ENCODE results near the gene MT3.
"Not testable (repeated sequence)": the region's sequence is repeated elsewhere in the genome, so short reads cannot be mapped to it uniquely, and the experiment has no call there.

Gene MT3

GRCh38 chr16:56610017-56610608 lies 20.8 kb downstream of the MT3 start:
- peak; percentile 66 for DNase-seq

- DNase-seq, result no peak
Measured at GRCh38 chr16:56610609-56611111, 21.3 kb downstream of the MT3 start.

GRCh38 chr16:56611281-56611833 lies 22.0 kb downstream of the MT3 start:
- DNase-seq, result no peak

GRCh38 chr16:56613706-56614105 lies 24.4 kb downstream of the MT3 start:
- DNase-seq, result no peak

- DNase-seq, result no peak
Measured at GRCh38 chr16:56614549-56614991, 25.2 kb downstream of the MT3 start.

- DNase-seq, result no peak
Measured at GRCh38 chr16:56615353-56615752, 26.0 kb downstream of the MT3 start.

- DNase-seq, result no peak
Measured at GRCh38 chr16:56616608-56617211, 27.4 kb downstream of the MT3 start.

GRCh38 chr16:56617212-56618085 lies 28.1 kb downstream of the MT3 start:
- peak; percentile 38 for DNase-seq

- no peak for DNase-seq
Measured at GRCh38 chr16:56618138-56618537, 28.8 kb downstream of the MT3 start.

- DNase-seq, result no peak
Measured at GRCh38 chr16:56620339-56620897, 31.1 kb downstream of the MT3 start.

- DNase-seq, result not testable (repeated sequence)
Measured at GRCh38 chr16:56621665-56622445, 32.5 kb downstream of the MT3 start.

- DNase-seq, result not testable (repeated sequence)
Measured at GRCh38 chr16:56623184-56623583, 33.9 kb downstream of the MT3 start.

GRCh38 chr16:56623637-56624036 lies 34.3 kb downstream of the MT3 start:
- no peak for DNase-seq

- DNase-seq, result peak; percentile 22
Measured at GRCh38 chr16:56625140-56625942, 36.0 kb downstream of the MT3 start, which contains the start of gene MT1E. Gene MT1E (plus strand): TSS chr16:56625781. CDS start chr16:56625852, 71 bp downstream.

- DNase-seq, result no peak
Measured at GRCh38 chr16:56625943-56626654, 36.8 kb downstream of the MT3 start.

GRCh38 chr16:56626685-56627084 lies 37.4 kb downstream of the MT3 start:
- no peak for DNase-seq

- no peak for DNase-seq
Measured at GRCh38 chr16:56628486-56629350, 39.4 kb downstream of the MT3 start.

- no peak for DNase-seq
Measured at GRCh38 chr16:56629531-56629930, 40.2 kb downstream of the MT3 start.

GRCh38 chr16:56630134-56630533 lies 40.8 kb downstream of the MT3 start:
- DNase-seq, result no peak
